ENCODE measurements around the gene IFI35. TPM values are rescaled to one million over a fixed set of nuclear protein-coding genes. Genes with fewer than 3 reads are reported as not detected.

Gene IFI35
- total RNA-seq, 1 donor from 2014 or later: 6.2 TPM

- DNase-seq (ENCODE audit: low read depth in 2 of 2): no peak
These were observed 49.5 kb downstream of the IFI35 start for GRCh38 chr17:43056051-43056450.

GRCh38 chr17:43062984-43063638 lies 56.5 kb downstream of the IFI35 start:
- DNase-seq (ENCODE audit: low read depth in 2 of 2): no peak

Other genes with a start within 250 kb of the IFI35 start
- 6.0 and 25.9 TPM in 2 replicates for gene RAMP2, start 245.6 kb upstream of the IFI35 start, total RNA-seq
- gene VPS25, start 233.3 kb upstream of the IFI35 start, total RNA-seq: 39.2 and 48.3 TPM in 2 replicates
- gene WNK4, start 226.2 kb upstream of the IFI35 start, total RNA-seq: 2.1 and 2.4 TPM in 2 replicates
- gene COA3, start 208.1 kb upstream of the IFI35 start, total RNA-seq: 60.1 and 67.0 TPM in 2 replicates
- not detected in 2 replicates for gene CNTD1, start 207.9 kb upstream of the IFI35 start, total RNA-seq
- 121 and 128 TPM in 2 replicates for gene BECN1, start 182.5 kb upstream of the IFI35 start, total RNA-seq
- 58.9 and 60.8 TPM in 2 replicates for gene PSME3, start 173.4 kb upstream of the IFI35 start, total RNA-seq
- 0.25 and 0.26 TPM in 2 replicates for gene AOC2, start 162.2 kb upstream of the IFI35 start, total RNA-seq
- 0.26 and 0.89 TPM in 2 replicates for gene AOC3, start 155.6 kb upstream of the IFI35 start, total RNA-seq
- gene G6PC1, start 106.0 kb upstream of the IFI35 start, total RNA-seq: not detected in 2 replicates
- gene AARSD1, start 42.3 kb upstream of the IFI35 start, total RNA-seq: 13.1 and 14.7 TPM in 2 replicates
- gene PTGES3L, start 26.7 kb upstream of the IFI35 start, total RNA-seq: 0.13 TPM in 2 replicates
- gene RUNDC1, start 26.2 kb upstream of the IFI35 start, total RNA-seq: 6.2 and 10.1 TPM in 2 replicates
- gene RPL27, start 8.4 kb upstream of the IFI35 start, total RNA-seq: 840 and 910 TPM in 2 replicates
- 148 and 225 TPM in 2 replicates for gene VAT1, start 15.6 kb downstream of the IFI35 start, total RNA-seq
- gene RND2, start 18.4 kb downstream of the IFI35 start, total RNA-seq: 0.13 and 0.25 TPM in 2 replicates
- 7.7 and 15.8 TPM in 2 replicates for gene BRCA1, start 118.6 kb downstream of the IFI35 start, total RNA-seq
- gene NBR1, start 164.4 kb downstream of the IFI35 start, total RNA-seq: 72.5 and 93.4 TPM in 2 replicates
- 1.2 and 1.9 TPM in 2 replicates for gene TMEM106A, start 205.1 kb downstream of the IFI35 start, total RNA-seq
- gene CCDC200, start 221.8 kb downstream of the IFI35 start, total RNA-seq: not detected in 2 replicates
- gene RNU2-1, start 227.2 kb downstream of the IFI35 start, total RNA-seq: not detected in 2 replicates